Measurements from ENCODE around the gene TPM4. TPM values are rescaled to one million over a fixed set of nuclear protein-coding genes. Genes with fewer than 3 reads are reported as not detected.

Gene TPM4
- total RNA-seq, 4 donors from 2014 or later, result 471 to 530 (median 493) TPM

GRCh38 chr19:16066611-16067104, 9.6 kb upstream of the TPM4 start:
- H3K27me3 ChIP-seq, result no peaks in the 10 kb centered on the region
- H3K27ac ChIP-seq, result peak overlapping the region in 3 of 4 donors; percentile 45 to 50 (median 50)
- DNase-seq (ENCODE audit: low spot score in 2 of 2), result no peak
- TF ChIP-seq POLR2A (IDR thresholded peaks at IDR 0.05), result no peak
- TF ChIP-seq EP300 (IDR thresholded peaks at IDR 0.05), result no peak
- peak in 3 of 5 experiments; percentile 7 to 29 (median 19) for TF ChIP-seq CTCF (IDR thresholded peaks at IDR 0.05)
- no peaks in the 10 kb centered on the region for H3K36me3 ChIP-seq
- H3K4me3 ChIP-seq, result no peak overlapping the region
- H3K4me1 ChIP-seq, result peaks cover 0 to 16% (median under 1%) of the 10 kb centered on the region in 4 donors
- H3K9me3 ChIP-seq, result peaks cover 0 to 11% (median 0%) of the 10 kb centered on the region in 4 donors
- 47 to 48% methylated on average over 6 of the region's 6 CpGs for WGBS, 2 donors

- H3K9me3 ChIP-seq, result peaks cover 0 to 4% (median 0%) of the 10 kb centered on the region in 4 donors
- no peak for DNase-seq (ENCODE audit: low spot score in 2 of 2)
- 68% methylated on average over 34 to 40 of the region's 40 CpGs for WGBS, 2 donors
- no peaks in the 10 kb centered on the region for H3K27me3 ChIP-seq
- TF ChIP-seq POLR2A (IDR thresholded peaks at IDR 0.05), result no peak
- peak in 1 of 2 donors; percentile 42 for TF ChIP-seq EP300 (IDR thresholded peaks at IDR 0.05)
- no peaks in the 10 kb centered on the region for H3K36me3 ChIP-seq
- peaks cover 0 to 17% (median 4%) of the 10 kb centered on the region in 4 donors for H3K4me1 ChIP-seq
- H3K4me3 ChIP-seq, result peak overlapping the region in 2 of 4 donors; percentile 13 to 39
- peak overlapping the region in 3 of 4 donors; percentile 45 to 67 (median 50) for H3K27ac ChIP-seq
These were observed 8.9 kb upstream of the TPM4 start for GRCh38 chr19:16067205-16067938.

GRCh38 chr19:16068696-16069259, 7.5 kb upstream of the TPM4 start:
- no peak for DNase-seq (ENCODE audit: low spot score in 2 of 2)
- Histone ChIP-seq H3K9me3 (no peaks in the 10 kb centered on the region), H3K4me3 (peak overlapping the region in 1 of 4 donors; percentile 39), H3K27me3 (no peaks in the 10 kb centered on the region), H3K27ac (peak overlapping the region in 1 of 4 donors; percentile 11), H3K4me1 (peaks cover 0 to 17% (median 4%) of the 10 kb centered on the region in 4 donors), H3K36me3 (no peaks in the 10 kb centered on the region)
- WGBS, 2 donors, result 75 to 80% methylated on average over 10 of the region's 10 CpGs
- no peak for TF ChIP-seq POLR2A (IDR thresholded peaks at IDR 0.05)
- TF ChIP-seq CTCF (IDR thresholded peaks at IDR 0.05), result no peak
- no peak for TF ChIP-seq EP300 (IDR thresholded peaks at IDR 0.05)

GRCh38 chr19:16069813-16070365, 6.4 kb upstream of the TPM4 start:
- no peak for DNase-seq (ENCODE audit: low spot score in 2 of 2)
- Histone ChIP-seq H3K9me3 (no peaks in the 10 kb centered on the region), H3K27ac (peak overlapping the region in 3 of 4 donors; percentile 60 to 89 (median 73)), H3K36me3 (no peaks in the 10 kb centered on the region), H3K4me1 (peaks cover 0 to 17% (median 4%) of the 10 kb centered on the region in 4 donors), H3K27me3 (no peaks in the 10 kb centered on the region), H3K4me3 (peak overlapping the region in 2 of 4 donors; percentile 3 to 21)
- TF ChIP-seq POLR2A (IDR thresholded peaks at IDR 0.05) (no peak), CTCF (IDR thresholded peaks at IDR 0.05) (no peak)
- 79 to 88% methylated on average over 10 of the region's 10 CpGs for WGBS, 2 donors

- Histone ChIP-seq H3K36me3 (no peaks in the 10 kb centered on the region), H3K4me1 (peaks cover 0 to 17% (median 4%) of the 10 kb centered on the region in 4 donors), H3K9me3 (no peaks in the 10 kb centered on the region), H3K4me3 (peak overlapping the region in 2 of 4 donors; percentile 3 to 21), H3K27me3 (no peaks in the 10 kb centered on the region), H3K27ac (peak overlapping the region in 3 of 4 donors; percentile 60 to 89 (median 73))
- TF ChIP-seq CTCF (IDR thresholded peaks at IDR 0.05) (no peak), EP300 (IDR thresholded peaks at IDR 0.05) (peak in 1 of 2 donors; percentile 37), POLR2A (IDR thresholded peaks at IDR 0.05) (no peak)
- DNase-seq (ENCODE audit: low spot score in 2 of 2), result no peak
- WGBS, 2 donors, result 66 to 72% methylated on average over 14 to 16 of the region's 16 CpGs
These were observed 5.8 kb upstream of the TPM4 start for GRCh38 chr19:16070366-16070990.
